H9 (cell line): ENCODE results near the gene GATA6. TPM values are rescaled to one million over a fixed set of nuclear protein-coding genes. Genes with fewer than 3 reads are reported as not detected.

Experiments
- DNase-seq: peaks from one replicate; pipeline ENCODE4 v3.0.0-alpha.2; 2017
- H2AFZ ChIP-seq: one replicate; pipeline ENCODE4 v1.6.1; 2013; ENCODE audit warnings: mild to moderate bottlenecking, low read length, control low read depth, moderate library complexity
- H2AK5ac ChIP-seq: 2 replicates; pipeline ENCODE4 v1.6.1; 2013; ENCODE audit warnings: low read length, control low read depth, mixed read lengths; ENCODE audit not compliant: insufficient read length
- H2BK120ac ChIP-seq: one replicate; pipeline ENCODE4 v1.6.1; 2013; ENCODE audit warnings: low read depth, mild to moderate bottlenecking, low read length, control low read depth, inconsistent platforms; ENCODE audit not compliant: poor library complexity, severe bottlenecking
- H2BK12ac ChIP-seq: 2 replicates; pipeline ENCODE4 v1.6.1; 2013; ENCODE audit warnings: low read length, control low read depth, mixed read lengths, low read depth; ENCODE audit not compliant: insufficient read length
- H2BK15ac ChIP-seq: 2 replicates; pipeline ENCODE4 v1.6.1; 2013; ENCODE audit warnings: low read depth, low read length, control low read depth
- H2BK20ac ChIP-seq: one replicate; pipeline ENCODE4 v1.6.1; 2013; ENCODE audit warnings: low read depth, mild to moderate bottlenecking, low read length, control low read depth, inconsistent platforms; ENCODE audit not compliant: poor library complexity, severe bottlenecking
- H2BK5ac ChIP-seq: 2 replicates; pipeline ENCODE4 v1.6.1; 2013; ENCODE audit warnings: low read length, control low read depth, mixed read lengths; ENCODE audit not compliant: insufficient read length
- H3K14ac ChIP-seq: 2 replicates; pipeline ENCODE4 v1.6.1; 2013; ENCODE audit warnings: low read length, control low read depth; ENCODE audit not compliant: insufficient read depth
- H3K18ac ChIP-seq: 2 replicates; pipeline ENCODE4 v1.6.1; 2013; ENCODE audit warnings: low read depth, mild to moderate bottlenecking, mixed read lengths, low read length, control low read depth; ENCODE audit not compliant: insufficient read length
- H3K23ac ChIP-seq: 2 replicates; pipeline ENCODE4 v1.6.1; 2013; ENCODE audit warnings: low read length, control low read depth, mixed read lengths, low read depth; ENCODE audit not compliant: insufficient read length
- H3K23me2 ChIP-seq: 2 replicates; pipeline ENCODE4 v1.6.1; 2013; ENCODE audit warnings: low read depth, mild to moderate bottlenecking, mixed read lengths, low read length, control low read depth; ENCODE audit not compliant: insufficient read length, poor library complexity, severe bottlenecking
- H3K27ac ChIP-seq: 2 replicates; pipeline ENCODE4 v1.5.1; 2013; ENCODE audit warnings: low read length, control low read depth, mixed read lengths, low read depth; ENCODE audit not compliant: insufficient read length
- H3K27me3 ChIP-seq: 2 replicates; pipeline ENCODE4 v1.6.1; 2013; ENCODE audit warnings: low read length, control low read depth, inconsistent platforms; ENCODE audit not compliant: insufficient read depth
- H3K4ac ChIP-seq: 2 replicates; pipeline ENCODE4 v1.6.1; 2013; ENCODE audit warnings: low read depth, mild to moderate bottlenecking, control low read depth, inconsistent platforms, low read length, moderate library complexity
- H3K4me1 ChIP-seq: 2 replicates; pipeline ENCODE4 v1.6.1; 2013; ENCODE audit warnings: low read length, control low read depth, inconsistent platforms; ENCODE audit not compliant: insufficient read depth
- H3K4me2 ChIP-seq: 2 replicates; pipeline ENCODE4 v1.6.1; 2013; ENCODE audit warnings: low read length, control low read depth, mixed read lengths; ENCODE audit not compliant: insufficient read length, insufficient read depth
- H3K56ac ChIP-seq: 2 replicates; pipeline ENCODE4 v1.6.1; 2013; ENCODE audit warnings: low read depth, mild to moderate bottlenecking, mixed read lengths, low read length, control low read depth; ENCODE audit not compliant: insufficient read length
- H3K79me1 ChIP-seq: 2 replicates; pipeline ENCODE4 v1.6.1; 2013; ENCODE audit warnings: low read depth, mild to moderate bottlenecking, moderate library complexity, low read length, control low read depth, inconsistent platforms; ENCODE audit not compliant: insufficient read depth, poor library complexity, severe bottlenecking
- H3K79me2 ChIP-seq: 2 replicates; pipeline ENCODE4 v1.6.1; 2013; ENCODE audit warnings: low read length, control low read depth, inconsistent platforms; ENCODE audit not compliant: insufficient read depth
- H3K9ac ChIP-seq: 2 replicates; pipeline ENCODE4 v1.6.1; 2013; ENCODE audit warnings: low read length, control low read depth, mixed read lengths; ENCODE audit not compliant: insufficient read length; ENCODE audit errors: extremely low read depth
- H3K9me3 ChIP-seq: one replicate; pipeline ENCODE4 v1.6.1; 2013; ENCODE audit warnings: low read depth, low read length, inconsistent platforms; ENCODE audit not compliant: control insufficient read depth
- H3T11ph ChIP-seq: one replicate; pipeline ENCODE4 v1.6.1; 2013; ENCODE audit warnings: mild to moderate bottlenecking, low read length, control low read depth, inconsistent platforms
- H4K20me1 ChIP-seq: one replicate; pipeline ENCODE4 v1.6.1; 2013; ENCODE audit not compliant: control insufficient read depth, insufficient read length, insufficient read depth
- H4K5ac ChIP-seq: 2 replicates; pipeline ENCODE4 v1.6.1; 2013; ENCODE audit warnings: low read depth, mild to moderate bottlenecking, mixed read lengths, low read length, control low read depth; ENCODE audit not compliant: insufficient read length
- H4K8ac ChIP-seq: replicated peaks from 2 replicates; pipeline ENCODE4 v1.6.1; 2013; ENCODE audit warnings: low read length, control low read depth, mixed read lengths, low read depth; ENCODE audit not compliant: insufficient read length
- H4K91ac ChIP-seq: 2 replicates; pipeline ENCODE4 v1.6.1; 2013; ENCODE audit warnings: low read depth, mild to moderate bottlenecking, moderate library complexity, mixed read lengths, low read length, control low read depth; ENCODE audit not compliant: insufficient read length
- H3K27ac Mint-ChIP-seq, 3 experiments: 2 replicates in 2 of 3; 3 replicates in 1 of 3; pipeline ENCODE4 v1.8.0; 2020 to 2021; ENCODE audit warnings: mixed read lengths in 3 of 3, mild to moderate bottlenecking in 1 of 3, moderate library complexity in 1 of 3
- H3K27me3 Mint-ChIP-seq: 2 replicates; pipeline ENCODE4 v1.8.0; 2021; ENCODE audit warnings: low read depth, mild to moderate bottlenecking, moderate library complexity, mixed read lengths
- H3K36me3 Mint-ChIP-seq, 3 experiments: 2 replicates in 2 of 3; 3 replicates in 1 of 3; pipeline ENCODE4 v1.8.0; 2020 to 2021; ENCODE audit warnings: low read depth in 3 of 3, mixed read lengths in 3 of 3; ENCODE audit not compliant: insufficient read depth in 1 of 3
- H3K4me1 Mint-ChIP-seq, 2 experiments: 2 replicates each; pipeline ENCODE4 v1.8.0; 2020; ENCODE audit warnings: mixed read lengths in 2 of 2
- H3K4me3 Mint-ChIP-seq, 2 experiments: 2 replicates in 1 of 2; 3 replicates in 1 of 2; pipeline ENCODE4 v1.8.0; 2020 to 2021; ENCODE audit warnings: mild to moderate bottlenecking in 2 of 2, mixed read lengths in 2 of 2, moderate library complexity in 1 of 2
- H3K9me3 Mint-ChIP-seq, 2 experiments: 2 replicates in 1 of 2; 3 replicates in 1 of 2; pipeline ENCODE4 v1.8.0; 2020; ENCODE audit warnings: mild to moderate bottlenecking in 2 of 2, mixed read lengths in 2 of 2, moderate library complexity in 1 of 2
- WGBS: extraction: QIAGEN DNeasy Blood & Tissue Kit; methylation state at CpG from one replicate; pipeline ENCODE4 v1.1.7; 2013; ENCODE audit warnings: missing lambda C conversion rate, low lambda C conversion rate, mixed read lengths; ENCODE audit not compliant: insufficient read length; ENCODE audit errors: extremely low coverage; 5-methylcytosine and 5-hydroxymethylcytosine counted together
- total RNA-seq: library from RNA; stranded (reverse); gene quantifications from 2 replicates; pipeline ENCODE4 v1.2.1, GENCODE V29; 2021
- TF ChIP-seq, protein P1 (sequence below): fragments of 200-600 bp; sonication (generic); conservative IDR thresholded peaks from 3 replicates; pipeline ENCODE4 v1.8.0; 2021; ENCODE audit warnings: antibody characterized with exemption, mild to moderate bottlenecking

GATA6 gene
- total RNA-seq, 1 experiment from 2014 or later: not detected

DNA sequence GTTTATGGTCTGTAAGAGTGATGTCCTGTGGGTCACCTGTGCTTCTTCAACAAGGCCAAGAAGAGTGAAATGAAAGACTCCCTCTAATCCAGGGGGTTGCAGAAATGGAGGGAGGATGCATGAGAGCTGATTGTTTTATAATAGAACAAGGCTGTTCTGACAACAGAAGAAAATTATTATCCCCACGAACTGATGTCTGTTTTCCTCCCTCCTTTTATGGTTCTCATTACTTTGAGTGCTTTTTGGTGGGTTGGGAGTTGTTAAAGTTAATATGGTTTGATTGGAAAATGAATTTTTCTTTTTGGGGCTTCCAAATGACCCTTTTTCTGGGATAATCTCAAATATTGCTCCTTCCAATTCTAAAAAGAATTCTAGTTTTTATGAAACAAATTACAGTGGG lies 33.6 kb downstream of the GATA6 start:
- no peak overlapping the region for H4K8ac ChIP-seq
- no peak overlapping the region for H3K4me3 Mint-ChIP-seq
- no peak overlapping the region for H3K4me2 ChIP-seq
- no peak overlapping the region for H2BK12ac ChIP-seq
- no peak overlapping the region for H2AK5ac ChIP-seq
- H3K79me1 ChIP-seq: no peaks in the 10 kb centered on the region
- peaks cover 38% of the 10 kb centered on the region for H3K27me3 Mint-ChIP-seq
- no peak overlapping the region for H3K27ac ChIP-seq
- no peak overlapping the region for H3K9ac ChIP-seq
- no peak for DNase-seq
- no peak overlapping the region for H2AFZ ChIP-seq
- H3K9me3 ChIP-seq: no peaks in the 10 kb centered on the region
- no peak overlapping the region for H3K27ac Mint-ChIP-seq
- H4K91ac ChIP-seq: no peak overlapping the region
- no peaks in the 10 kb centered on the region for H3K27me3 ChIP-seq
- no peak overlapping the region for H3K14ac ChIP-seq
- no peak overlapping the region for H3K18ac ChIP-seq
- H3K36me3 Mint-ChIP-seq: no peaks in the 10 kb centered on the region
- no peak overlapping the region for H3K56ac ChIP-seq
- H2BK5ac ChIP-seq: no peak overlapping the region
- no peaks in the 10 kb centered on the region for H3K79me2 ChIP-seq
- no peak overlapping the region for H3K23ac ChIP-seq
- H4K20me1 ChIP-seq: no peaks in the 10 kb centered on the region
- no CpG with 5 or more reads among the region's 1 CpG for WGBS
- no peak overlapping the region for H3T11ph ChIP-seq
- no peaks in the 10 kb centered on the region for H3K4me1 ChIP-seq
- H2BK20ac ChIP-seq: no peak overlapping the region
- H2BK15ac ChIP-seq: no peak overlapping the region
- H3K4ac ChIP-seq: no peak overlapping the region
- TF ChIP-seq, protein P1, sequence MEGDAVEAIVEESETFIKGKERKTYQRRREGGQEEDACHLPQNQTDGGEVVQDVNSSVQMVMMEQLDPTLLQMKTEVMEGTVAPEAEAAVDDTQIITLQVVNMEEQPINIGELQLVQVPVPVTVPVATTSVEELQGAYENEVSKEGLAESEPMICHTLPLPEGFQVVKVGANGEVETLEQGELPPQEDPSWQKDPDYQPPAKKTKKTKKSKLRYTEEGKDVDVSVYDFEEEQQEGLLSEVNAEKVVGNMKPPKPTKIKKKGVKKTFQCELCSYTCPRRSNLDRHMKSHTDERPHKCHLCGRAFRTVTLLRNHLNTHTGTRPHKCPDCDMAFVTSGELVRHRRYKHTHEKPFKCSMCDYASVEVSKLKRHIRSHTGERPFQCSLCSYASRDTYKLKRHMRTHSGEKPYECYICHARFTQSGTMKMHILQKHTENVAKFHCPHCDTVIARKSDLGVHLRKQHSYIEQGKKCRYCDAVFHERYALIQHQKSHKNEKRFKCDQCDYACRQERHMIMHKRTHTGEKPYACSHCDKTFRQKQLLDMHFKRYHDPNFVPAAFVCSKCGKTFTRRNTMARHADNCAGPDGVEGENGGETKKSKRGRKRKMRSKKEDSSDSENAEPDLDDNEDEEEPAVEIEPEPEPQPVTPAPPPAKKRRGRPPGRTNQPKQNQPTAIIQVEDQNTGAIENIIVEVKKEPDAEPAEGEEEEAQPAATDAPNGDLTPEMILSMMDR: no peak
- H4K5ac ChIP-seq: no peak overlapping the region
- H3K4me1 Mint-ChIP-seq: no peaks in the 10 kb centered on the region
- H3K23me2 ChIP-seq: no peaks in the 10 kb centered on the region
- H3K9me3 Mint-ChIP-seq: no peaks in the 10 kb centered on the region
- no peak overlapping the region for H2BK120ac ChIP-seq
